NCI-H1436 (cell line): ENCODE data around the gene FZD10.

Source experiments
- DNase-seq: peaks from one replicate; lab custom pipeline; 2025; lab: John Stamatoyannopoulos, UW

The FZD10 gene

GRCh38 chr12:130162267-130162666 lies at the start of gene FZD10:
Gene FZD10 (plus strand): TSS chr12:130162464. CDS start chr12:130162943, 479 bp downstream.
- no peak for DNase-seq

GRCh38 chr12:130114952-130115351 lies 47.3 kb upstream of the FZD10 start:
- DNase-seq: no peak

GRCh38 chr12:130115646-130116045 lies 46.6 kb upstream of the FZD10 start:
- DNase-seq: no peak

GRCh38 chr12:130116791-130117190 lies 45.5 kb upstream of the FZD10 start:
- DNase-seq: no peak

DNA sequence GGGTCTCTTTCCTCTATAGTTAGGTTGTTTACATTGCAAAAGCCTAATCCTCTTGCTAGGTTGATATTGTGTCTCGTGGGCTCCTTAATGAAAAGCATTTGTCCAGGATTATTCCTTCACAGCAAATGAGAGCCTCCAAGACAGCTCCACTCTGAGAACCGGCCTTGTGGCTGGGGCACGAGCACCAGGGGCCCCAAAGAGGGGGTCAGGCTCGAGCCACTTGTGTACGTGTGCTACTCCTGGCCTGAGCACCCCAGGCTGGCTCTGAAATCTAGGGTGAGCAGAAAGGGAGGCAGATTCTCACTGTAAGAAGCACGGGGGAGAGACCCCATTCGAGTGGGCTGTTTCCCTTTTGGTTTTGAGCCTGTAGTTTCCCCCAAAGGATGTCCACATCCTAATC lies 45.0 kb upstream of the FZD10 start:
- no peak for DNase-seq

- no peak for DNase-seq
Measured at GRCh38 chr12:130117701-130118100, 44.6 kb upstream of the FZD10 start.

DNA sequence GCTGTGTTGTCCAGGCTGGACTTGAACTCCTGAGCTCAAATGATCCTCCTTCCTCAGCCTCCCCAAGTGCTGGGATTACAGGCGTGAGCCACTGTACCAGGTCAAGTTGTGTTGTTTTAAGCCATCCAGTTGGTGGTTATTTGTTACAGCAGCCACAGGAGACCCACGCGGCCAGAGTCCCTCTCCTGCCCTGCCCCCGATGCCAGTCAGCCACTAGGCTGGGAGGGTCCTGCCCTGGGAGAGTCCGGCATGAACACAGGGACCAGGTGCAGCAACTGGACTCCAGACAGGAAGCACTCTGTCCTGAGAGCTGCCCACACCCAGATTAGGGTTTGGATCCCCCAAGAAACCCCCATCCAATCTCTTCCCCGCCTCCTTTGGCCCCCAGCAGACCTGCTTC lies 44.1 kb upstream of the FZD10 start:
- DNase-seq: no peak

DNA sequence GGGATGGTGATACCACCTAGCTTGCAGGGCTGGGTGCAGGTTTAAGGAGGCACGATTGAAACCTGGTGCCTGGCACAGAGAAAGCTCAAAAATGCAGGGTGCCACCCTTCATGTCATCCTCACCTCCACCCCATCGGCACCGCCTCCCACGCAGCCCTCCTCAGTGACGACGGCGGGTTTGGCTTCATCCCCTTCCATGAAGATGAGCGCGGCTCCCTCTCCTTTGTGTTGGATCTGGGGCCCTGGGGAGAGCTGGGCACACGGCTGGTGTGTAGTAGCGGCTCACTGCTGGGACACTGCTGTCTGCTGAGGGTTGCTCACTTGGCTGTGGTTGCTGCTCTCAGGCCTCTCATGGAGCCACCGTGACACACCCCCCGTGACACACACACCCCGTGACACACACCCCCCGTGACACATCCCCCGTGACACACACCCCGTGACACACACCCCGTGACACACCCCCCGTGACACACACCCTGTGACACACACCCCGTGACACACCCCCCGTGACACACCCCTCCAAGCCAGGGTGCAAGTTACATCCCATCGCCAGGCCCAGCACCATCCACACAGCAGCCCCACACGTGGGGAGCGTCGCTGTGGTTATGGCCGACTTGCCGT lies 42.9 kb upstream of the FZD10 start:
- no peak for DNase-seq

- no peak for DNase-seq
Measured at GRCh38 chr12:130120012-130120805, 42.1 kb upstream of the FZD10 start.

DNA sequence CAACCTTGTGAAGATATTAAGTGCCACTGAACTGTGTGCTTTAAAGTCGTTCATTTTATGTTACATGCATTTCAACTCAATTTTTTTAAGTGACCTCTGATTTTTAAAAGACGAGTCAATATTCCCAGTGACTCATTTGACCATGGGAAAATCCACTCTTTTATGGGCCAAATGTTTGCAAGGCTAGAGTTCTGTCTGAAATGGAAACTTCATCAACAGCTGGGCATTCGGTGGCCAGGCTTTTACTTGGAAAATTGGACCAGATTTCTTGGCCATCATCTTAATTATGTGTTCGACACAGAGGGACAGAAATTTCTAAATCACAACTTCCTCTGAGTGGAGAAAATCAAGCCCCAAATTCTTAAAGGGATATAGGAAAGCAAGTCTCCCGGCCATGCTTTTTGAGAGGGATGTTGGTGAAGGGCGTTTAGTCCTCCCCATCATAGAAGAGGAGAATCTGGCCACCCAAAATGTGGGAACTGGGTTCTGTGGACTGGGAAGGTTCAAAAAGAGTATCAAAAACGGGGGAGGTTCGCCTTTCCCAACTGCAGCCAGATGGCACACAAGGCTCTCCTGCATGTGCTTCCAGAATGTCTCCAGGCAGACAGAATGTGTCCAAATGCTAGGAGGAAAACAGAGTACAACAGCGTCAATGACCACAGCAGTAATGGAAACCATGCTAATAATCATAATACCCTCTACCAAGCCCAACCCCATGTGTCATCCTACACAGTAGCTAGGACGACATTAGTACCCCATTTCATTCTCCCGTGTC lies 40.9 kb upstream of the FZD10 start:
- no peak for DNase-seq

DNA sequence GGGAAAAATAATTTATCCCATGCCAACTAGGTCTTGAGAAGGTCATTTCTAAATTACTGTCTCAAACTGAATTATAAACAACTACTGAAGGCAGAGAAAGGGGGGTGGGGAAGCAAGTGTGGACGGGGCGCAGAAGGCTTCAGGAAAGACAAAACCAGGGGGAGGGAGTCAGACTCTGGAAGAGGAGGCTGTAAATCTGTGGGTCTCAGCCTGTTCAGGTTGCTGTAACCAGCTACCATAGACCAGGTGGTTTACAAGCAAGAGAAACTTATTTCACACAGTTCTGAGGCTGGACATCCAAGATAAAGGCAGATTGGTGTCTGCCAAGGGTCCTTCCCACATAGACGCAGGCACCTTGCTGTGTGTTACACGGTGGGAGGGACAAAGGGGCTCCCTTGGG lies 39.9 kb upstream of the FZD10 start:
- DNase-seq: no peak

DNA sequence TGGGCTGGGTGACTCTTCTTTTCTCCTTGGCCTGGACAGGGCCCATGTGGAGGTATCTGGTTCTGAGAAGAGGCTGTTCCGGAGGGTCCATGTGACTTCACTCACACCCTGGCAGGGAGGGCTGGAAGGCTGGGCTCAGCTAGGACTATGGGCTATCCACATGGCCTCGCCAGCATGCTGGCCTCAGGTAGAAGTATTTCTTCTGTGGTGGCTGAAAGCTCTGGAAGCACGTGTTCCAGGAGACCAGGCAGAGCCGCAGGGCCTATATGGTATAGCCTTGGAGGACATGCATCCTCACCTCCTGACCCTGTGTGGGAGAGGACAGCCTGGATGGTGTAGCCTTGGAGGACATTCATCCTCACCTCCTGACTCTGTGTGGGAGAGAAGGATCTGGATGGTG lies 38.2 kb upstream of the FZD10 start:
- DNase-seq: no peak

DNA sequence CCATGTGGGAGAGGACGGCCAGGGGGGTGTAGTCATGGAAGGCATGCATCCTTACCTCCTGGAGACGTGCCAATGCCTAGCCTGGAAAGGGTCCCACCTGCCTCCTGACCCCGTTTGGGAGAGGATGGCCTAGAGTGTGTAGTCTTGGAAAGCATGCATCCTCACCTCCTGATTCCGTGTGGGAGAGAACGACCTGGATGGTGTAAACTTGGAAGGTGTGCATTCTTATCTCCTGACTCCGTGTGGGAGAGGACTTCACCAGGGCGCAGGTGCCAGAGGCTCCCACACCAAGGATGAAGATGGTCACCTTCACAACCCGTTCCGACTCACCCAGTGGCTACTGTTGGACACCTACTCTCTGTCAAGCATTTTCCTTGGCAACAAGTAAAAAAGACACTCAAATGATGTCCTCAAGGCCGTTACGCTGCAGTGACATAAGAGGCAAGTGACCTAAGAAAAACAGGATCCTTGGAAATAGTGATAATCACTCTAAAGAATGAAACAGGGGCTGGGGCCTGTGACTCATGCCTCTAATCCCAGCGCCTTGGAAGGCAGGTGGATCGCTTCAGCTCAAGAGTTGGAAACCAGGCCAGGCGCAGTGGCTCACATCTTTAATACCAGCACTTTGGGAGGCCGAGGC lies 37.5 kb upstream of the FZD10 start:
- no peak for DNase-seq

- no peak for DNase-seq
Measured at GRCh38 chr12:130126023-130126432, 36.2 kb upstream of the FZD10 start.

GRCh38 chr12:130127532-130127911 lies 34.7 kb upstream of the FZD10 start:
- DNase-seq: no peak

GRCh38 chr12:130127912-130128789 lies 34.1 kb upstream of the FZD10 start:
- no peak for DNase-seq

- DNase-seq: no peak
Measured at GRCh38 chr12:130128790-130129735, 33.2 kb upstream of the FZD10 start.

DNA sequence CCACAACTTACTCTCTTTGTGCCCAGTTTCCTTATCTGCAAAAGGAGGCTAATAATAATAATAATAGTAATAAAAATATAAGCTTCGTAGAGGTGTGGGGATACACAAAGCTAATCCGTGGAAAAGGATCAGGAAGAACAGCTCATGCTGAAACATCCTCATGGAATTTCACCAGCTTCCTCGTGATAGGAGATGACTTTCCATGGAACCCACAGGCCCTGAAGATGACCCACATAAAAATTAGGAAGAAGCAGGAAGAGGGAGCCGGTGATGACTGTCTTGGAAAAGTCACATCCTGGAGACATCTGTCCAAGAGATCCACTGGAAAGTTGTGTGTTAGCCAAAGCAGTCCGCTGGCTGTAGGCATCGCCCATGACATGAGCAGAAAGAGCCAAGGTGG lies 31.9 kb upstream of the FZD10 start:
- no peak for DNase-seq

DNA sequence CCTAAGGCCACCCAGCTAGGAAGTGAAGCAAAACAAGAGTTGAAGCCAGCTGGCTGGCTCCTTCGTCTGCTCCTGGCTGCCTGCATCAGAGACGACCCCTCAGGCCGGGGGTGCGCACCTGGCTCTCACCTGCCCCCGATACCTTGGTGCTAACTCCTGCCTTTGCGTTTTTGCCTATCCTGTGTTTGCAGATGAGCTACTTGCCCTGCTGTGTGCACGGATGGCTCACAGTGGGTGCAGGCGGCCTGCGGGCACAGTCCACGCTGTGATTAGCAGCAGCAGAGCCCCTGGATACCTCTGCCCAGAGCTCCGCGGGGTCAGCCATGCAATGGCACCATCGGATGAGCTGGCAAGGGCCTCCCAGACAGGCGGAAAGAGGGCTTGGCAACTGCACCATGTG lies 31.2 kb upstream of the FZD10 start:
- DNase-seq: no peak

DNA sequence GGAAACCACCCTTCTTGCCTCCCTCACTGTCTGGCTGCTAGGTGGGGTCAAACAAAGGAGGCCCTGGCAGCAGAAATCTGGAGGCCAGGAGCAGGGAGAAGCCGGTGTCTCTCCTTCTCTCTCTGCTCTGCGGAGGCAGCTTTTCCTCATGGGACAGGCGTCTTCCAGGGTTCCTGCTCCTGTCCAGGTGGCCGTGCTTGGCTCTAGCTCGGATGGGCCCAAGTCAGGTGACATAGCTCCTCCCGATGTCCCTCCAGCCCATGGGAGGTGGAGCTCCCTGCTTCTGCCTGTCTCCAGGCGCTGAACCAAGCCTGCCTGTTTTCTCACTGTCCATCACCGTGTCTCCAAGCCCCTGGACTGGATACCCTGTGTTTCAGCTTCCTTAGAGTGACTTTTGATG lies 30.5 kb upstream of the FZD10 start:
- DNase-seq: no peak
